Esophagus squamous epithelium (tissue), 5 donors: ENCODE results near the gene FAM163B. TPM values are rescaled to one million over a fixed set of nuclear protein-coding genes. Genes with fewer than 3 reads are reported as not detected.
A peak's percentile ranks its signal among the peaks of the same experiment; 100 is the strongest.

ENCODE experiments used
- DNase-seq: peaks from one replicate; lab custom pipeline; 2025; lab: John Stamatoyannopoulos, UW
- H3K27ac ChIP-seq, 4 donors: fragments of 200-600 bp; sonication (generic); one replicate each; pipeline ENCODE4 v1.5.1; 2016 to 2019; ENCODE audit warnings: mild to moderate bottlenecking in 1 of 4
- H3K27me3 ChIP-seq, 4 donors: fragments of 200-600 bp; sonication (generic); 1 replicate in 3 of 4; 2 replicates in 1 of 4; pipeline versions ENCODE4 v1.5.1 to v1.6.0; 2017 to 2021; ENCODE audit warnings: antibody characterized with exemption in 1 of 4
- H3K36me3 ChIP-seq, 3 donors: fragments of 200-600 bp; sonication (generic); one replicate each; pipeline ENCODE4 v1.5.1; 2016 to 2019
- H3K4me1 ChIP-seq, 3 donors: fragments of 200-600 bp; sonication (generic); one replicate each; pipeline ENCODE4 v1.5.1; 2017 to 2019
- H3K4me3 ChIP-seq, 4 donors: fragments of 200-600 bp; sonication (generic); 1 replicate in 3 of 4; 2 replicates in 1 of 4; pipeline ENCODE4 v1.5.1; 2016 to 2019; ENCODE audit warnings: mild to moderate bottlenecking in 2 of 4, moderate library complexity in 1 of 4
- H3K9me3 ChIP-seq, 3 donors: fragments of 200-600 bp; sonication (generic); one replicate each; pipeline ENCODE4 v1.5.1; 2016 to 2019
- POLR2A ChIP-seq, 4 donors: fragments of 450-650 bp; IDR thresholded peaks; one replicate each; pipeline ENCODE4 v1.6.1; 2017; ENCODE audit warnings: antibody characterized with exemption in 4 of 4, mild to moderate bottlenecking in 4 of 4, moderate library complexity in 3 of 4
- WGBS, 2 donors: methylation state at CpG; one replicate each; pipeline ENCODE4 v1.1.5; 2018; 5-methylcytosine and 5-hydroxymethylcytosine counted together
- intact Hi-C: fragments of 100-400 bp; cut with DNase I; formaldehyde crosslinking; loops from one replicate; pipeline ENCODE4 v1.15.0; 2022
- total RNA-seq, 4 donors: library from RNA; depleted of rRNA; stranded (reverse); fragments of >200 nt; gene quantifications; one replicate each; pipeline ENCODE4 v1.1.0, GENCODE V29; 2016
- TF ChIP-seq, protein P1 (sequence below), 6 experiments: fragments of 450-650 bp in 4 of 6; fragments of 200-600 bp in 2 of 6; sonication (generic) in 2 of 6; IDR thresholded peaks; one replicate each; pipeline ENCODE4 v1.5.1; 2016 to 2019; ENCODE audit warnings: antibody characterized with exemption in 6 of 6, mild to moderate bottlenecking in 4 of 6, moderate library complexity in 4 of 6
- donor health status: DM: yes; HTN: yes; CAD: no.

FAM163B gene
- total RNA-seq, 4 donors from 2014 or later, result not detected

DNA sequence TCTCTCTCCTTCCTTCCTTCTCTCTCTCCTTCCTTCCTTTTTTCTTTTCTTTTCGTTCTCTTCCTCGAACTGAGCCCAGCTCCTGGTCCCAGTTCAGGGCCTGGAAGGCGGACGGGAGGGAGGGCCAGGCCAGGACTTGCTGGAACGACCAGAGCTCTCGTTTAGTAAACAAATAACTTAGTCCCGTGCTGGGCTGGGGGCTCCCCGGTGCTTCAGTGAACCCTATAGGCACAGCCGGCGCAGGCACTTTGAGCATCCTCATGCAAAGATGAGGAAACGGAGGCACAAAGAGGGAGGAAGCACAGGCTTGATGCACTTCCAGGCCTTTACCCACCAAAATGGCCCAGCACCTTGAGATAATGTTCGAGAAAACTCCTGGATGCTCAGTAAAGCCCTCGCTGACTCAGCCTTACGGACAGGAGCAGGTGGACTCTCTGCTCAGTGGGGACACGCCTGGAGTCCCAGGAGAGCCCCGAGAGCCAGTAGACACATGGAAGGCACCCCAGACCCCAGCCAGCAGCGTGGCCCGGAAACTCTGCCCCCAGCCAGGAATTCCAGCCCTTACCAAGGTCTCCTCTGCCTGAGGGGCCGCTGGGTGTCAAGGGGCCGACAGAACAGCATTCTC is 18.8 kb downstream of the FAM163B start:
- Histone ChIP-seq H3K4me3 (no peak overlapping the region), H3K36me3 (no peaks in the 10 kb centered on the region), H3K9me3 (no peaks in the 10 kb centered on the region), H3K27ac (no peak overlapping the region), H3K27me3 (peaks cover 0 to 67% (median 0%) of the 10 kb centered on the region in 4 donors), H3K4me1 (peaks cover 0 to 8% (median 3%) of the 10 kb centered on the region in 3 donors)
- TF ChIP-seq POLR2A (IDR thresholded peaks at IDR 0.05), result no peak
- TF ChIP-seq, protein P1, sequence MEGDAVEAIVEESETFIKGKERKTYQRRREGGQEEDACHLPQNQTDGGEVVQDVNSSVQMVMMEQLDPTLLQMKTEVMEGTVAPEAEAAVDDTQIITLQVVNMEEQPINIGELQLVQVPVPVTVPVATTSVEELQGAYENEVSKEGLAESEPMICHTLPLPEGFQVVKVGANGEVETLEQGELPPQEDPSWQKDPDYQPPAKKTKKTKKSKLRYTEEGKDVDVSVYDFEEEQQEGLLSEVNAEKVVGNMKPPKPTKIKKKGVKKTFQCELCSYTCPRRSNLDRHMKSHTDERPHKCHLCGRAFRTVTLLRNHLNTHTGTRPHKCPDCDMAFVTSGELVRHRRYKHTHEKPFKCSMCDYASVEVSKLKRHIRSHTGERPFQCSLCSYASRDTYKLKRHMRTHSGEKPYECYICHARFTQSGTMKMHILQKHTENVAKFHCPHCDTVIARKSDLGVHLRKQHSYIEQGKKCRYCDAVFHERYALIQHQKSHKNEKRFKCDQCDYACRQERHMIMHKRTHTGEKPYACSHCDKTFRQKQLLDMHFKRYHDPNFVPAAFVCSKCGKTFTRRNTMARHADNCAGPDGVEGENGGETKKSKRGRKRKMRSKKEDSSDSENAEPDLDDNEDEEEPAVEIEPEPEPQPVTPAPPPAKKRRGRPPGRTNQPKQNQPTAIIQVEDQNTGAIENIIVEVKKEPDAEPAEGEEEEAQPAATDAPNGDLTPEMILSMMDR (IDR thresholded peaks at IDR 0.05), result no peak
- DNase-seq, result no peak
- intact Hi-C loops, result no loop called here
- WGBS, 2 donors, result 28 to 53% methylated on average over 6 to 8 of the region's 20 CpGs

GRCh38 chr9:133589454-133590227 is 19.5 kb downstream of the FAM163B start:
- peaks cover 0 to 15% (median 10%) of the 10 kb centered on the region in 3 donors for H3K4me1 ChIP-seq
- intact Hi-C loops, result no loop called here
- WGBS, 2 donors, result 44 to 46% methylated on average over 7 to 9 of the region's 19 CpGs
- TF ChIP-seq, protein P1 (IDR thresholded peaks at IDR 0.05), result peak in 4 of 6 experiments; percentile 10 to 43 (median 15)
- no peak for TF ChIP-seq POLR2A (IDR thresholded peaks at IDR 0.05)
- H3K9me3 ChIP-seq, result no peaks in the 10 kb centered on the region
- H3K27me3 ChIP-seq, result peaks cover 0 to 74% (median 0%) of the 10 kb centered on the region in 4 donors
- no peak for DNase-seq
- no peak overlapping the region for H3K4me3 ChIP-seq
- no peak overlapping the region for H3K27ac ChIP-seq
- no peaks in the 10 kb centered on the region for H3K36me3 ChIP-seq

DNA sequence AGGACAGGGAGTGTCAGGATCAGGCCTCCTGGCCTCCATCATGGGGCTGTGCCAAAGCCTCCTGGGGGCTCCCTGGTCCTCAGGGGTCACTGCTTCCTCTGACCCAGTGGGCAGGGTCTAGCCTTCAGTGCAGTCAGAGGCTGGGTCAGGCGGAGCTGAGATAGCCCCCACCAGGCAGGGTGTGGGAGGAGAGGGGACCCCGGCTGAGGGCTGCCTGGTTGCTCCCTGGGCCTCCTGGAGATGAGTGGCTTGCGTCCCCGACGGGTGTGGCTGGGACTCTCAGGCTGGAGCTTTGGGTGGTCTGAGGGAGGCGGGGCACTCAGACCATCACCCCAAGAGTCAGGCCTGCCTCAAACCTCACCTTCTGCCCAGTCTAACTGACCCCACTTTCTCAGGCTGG is 21.7 kb downstream of the FAM163B start:
- peaks cover 0 to 77% (median 0%) of the 10 kb centered on the region in 4 donors for H3K27me3 ChIP-seq

GRCh38 chr9:133587051-133587450 is 22.1 kb downstream of the FAM163B start:
- peaks cover 0 to 73% (median 0%) of the 10 kb centered on the region in 4 donors for H3K27me3 ChIP-seq
- no peak for DNase-seq
- peaks cover 0 to 35% (median 22%) of the 10 kb centered on the region in 3 donors for H3K4me1 ChIP-seq
- no peaks in the 10 kb centered on the region for H3K9me3 ChIP-seq
- intact Hi-C loops, result no loop called here
- H3K36me3 ChIP-seq, result no peaks in the 10 kb centered on the region
- no peak overlapping the region for H3K4me3 ChIP-seq
- TF ChIP-seq POLR2A (IDR thresholded peaks at IDR 0.05), result no peak
- TF ChIP-seq, protein P1 (IDR thresholded peaks at IDR 0.05), result no peak
- no peak overlapping the region for H3K27ac ChIP-seq
- WGBS, 2 donors, result 51% methylated on average over 4 of the region's 8 CpGs; no CpG with 5 or more reads in 1 of the 2 donors

More for the DNA sequence above, 21.7 kb downstream of the FAM163B start:
- Histone ChIP-seq H3K27ac (no peak overlapping the region), H3K9me3 (no peaks in the 10 kb centered on the region), H3K4me1 (peaks cover 0 to 31% (median 19%) of the 10 kb centered on the region in 3 donors), H3K36me3 (no peaks in the 10 kb centered on the region), H3K4me3 (no peak overlapping the region)
- no peak for TF ChIP-seq POLR2A (IDR thresholded peaks at IDR 0.05)
- TF ChIP-seq, protein P1 (IDR thresholded peaks at IDR 0.05), result no peak
- WGBS, 2 donors, result 95% methylated on average over 4 of the region's 6 CpGs; no CpG with 5 or more reads in 1 of the 2 donors
- DNase-seq, result no peak
- intact Hi-C loops, result no loop called here
